Adrenal gland (tissue), 12 donors: Measurements from ENCODE around the gene ROR2. TPM values are rescaled to one million over a fixed set of nuclear protein-coding genes. Genes with fewer than 3 reads are reported as not detected.

ENCODE experiments used
- DNase-seq, 7 donors: peaks; one replicate each; pipeline ENCODE4 v3.0.0-alpha.2; 2019 to 2020
- H3K27ac ChIP-seq, 5 donors: fragments of 200-600 bp; sonication (generic) in 4 of 5; 1 replicate in 3 of 5; 2 replicates in 2 of 5; pipeline versions ENCODE4 v1.5.1 to v1.8.0; 2016 to 2020; ENCODE audit warnings: mild to moderate bottlenecking in 1 of 5
- H3K27me3 ChIP-seq: fragments of 200-600 bp; 2 replicates; pipeline ENCODE4 v1.8.0; 2021
- H3K36me3 ChIP-seq, 2 donors: fragments of 200-600 bp; replicated peaks in 1 of 2; 1 replicate in 1 of 2; 2 replicates in 1 of 2; pipeline versions ENCODE4 v1.5.1 to v1.8.0; 2018 to 2022
- H3K4me1 ChIP-seq, 2 donors: fragments of 200-600 bp; replicated peaks in 1 of 2; 1 replicate in 1 of 2; 2 replicates in 1 of 2; pipeline versions ENCODE4 v1.5.1 to v1.8.0; 2018 to 2021
- H3K4me3 ChIP-seq, 4 donors: fragments of 200-600 bp; sonication (generic) in 3 of 4; one replicate each; pipeline ENCODE4 v1.5.1; 2016 to 2018
- H3K9me3 ChIP-seq, 3 donors: fragments of 200-600 bp; sonication (generic) in 1 of 3; replicated peaks in 1 of 3; 1 replicate in 2 of 3; 2 replicates in 1 of 3; pipeline versions ENCODE4 v1.5.1 to v1.8.0; 2016 to 2021
- CTCF ChIP-seq, 6 experiments: fragments of 450-650 bp in 4 of 6; fragments of 200-600 bp in 2 of 6; sonication (generic) in 1 of 6; IDR thresholded peaks; 1 replicate in 5 of 6; 2 replicates in 1 of 6; pipeline versions ENCODE4 v1.5.1 to v1.8.0; 2016 to 2021; ENCODE audit warnings: antibody characterized with exemption in 6 of 6, mild to moderate bottlenecking in 2 of 6, moderate library complexity in 1 of 6
- POLR2A ChIP-seq, 2 donors: fragments of 450-650 bp; IDR thresholded peaks; one replicate each; pipeline ENCODE4 v1.6.1; 2017; ENCODE audit warnings: antibody characterized with exemption in 2 of 2, mild to moderate bottlenecking in 2 of 2, moderate library complexity in 1 of 2
- WGBS, 4 donors: extraction: QIAGEN DNeasy Blood & Tissue Kit in 2 of 4; methylation state at CpG; one replicate each; pipeline versions ENCODE4 v1.1.5 to v1.1.7; 2013 to 2017; 5-methylcytosine and 5-hydroxymethylcytosine counted together
- intact Hi-C, 2 donors: fragments of 100-400 bp; cut with DNase I; formaldehyde crosslinking; loops; one replicate each; pipeline versions ENCODE4 v1.14.1 to v1.15.0; 2022 to 2023
- polyA plus RNA-seq, 3 donors: library from polyadenylated mRNA; stranded (reverse); fragments of 200-250 nt in 2 of 3; fragments of 350-450 nt in 1 of 3; fragmentation: Illumina TruSeq in 1 of 3; extraction: RNeasy Lipid Tissue Mini Kit (QIAGEN cat#74804) in 1 of 3; gene quantifications; one replicate each; pipeline ENCODE4 v1.2.3, GENCODE V29; 2013 to 2014
- total RNA-seq, 9 donors: library from RNA; depleted of rRNA in 4 of 9; stranded (reverse); fragments of >200 nt in 4 of 9; fragments of 120-200 nt in 1 of 9; fragmentation: NEBNext Ultra II Directional in 1 of 9; extraction: Animal tissue kit (Norgen Biotek cat#: 25700) in 1 of 9; gene quantifications; one replicate each; pipeline versions ENCODE4 v1.1.0 to v1.2.4, GENCODE V29; 2013 to 2023
- donor health status: healthy with polysubstance abuse.
- donor health status: Bipolar disorder and iron deficiency.
- donor health status: DM: yes; HTN: yes; CAD: no.
- donor health status: DM: no; HTN: no; CAD: no.
- donor health status: DM: no; HTN: no; CAD: no.
- donor health status: DM: yes; HTN: yes; CAD: no.

Gene ROR2
- total and polyA plus RNA-seq, 12 donors = 3.9 to 23.9 (median 11.4) TPM

- Histone ChIP-seq H3K4me3 (no peak overlapping the region), H3K27me3 (no peaks in the 10 kb centered on the region), H3K9me3 (no peaks in the 10 kb centered on the region), H3K4me1 (no peaks in the 10 kb centered on the region), H3K36me3 (no peaks in the 10 kb centered on the region), H3K27ac (no peak overlapping the region)
- 10 to 40% (median 28%) methylated on average over 4 to 7 of the region's 7 CpGs for WGBS, 4 donors
- TF ChIP-seq POLR2A (IDR thresholded peaks at IDR 0.05) = no peak
- DNase-seq = peak in 5 of 7 donors; percentile 26 to 45 (median 33)
- intact Hi-C loops = no loop called here
Observed at GRCh38 chr9:91589101-91589553, 360.9 kb downstream of the ROR2 start.

GRCh38 chr9:91586282-91586681 is 363.7 kb downstream of the ROR2 start:
- H3K27ac ChIP-seq = no peak overlapping the region
- intact Hi-C loops = no loop called here
- TF ChIP-seq CTCF (IDR thresholded peaks at IDR 0.05) (no peak), POLR2A (IDR thresholded peaks at IDR 0.05) (no peak)
- 78 to 90% (median 84%) methylated on average over 6 to 8 of the region's 8 CpGs for WGBS, 4 donors
- no peaks in the 10 kb centered on the region for H3K4me1 ChIP-seq
- no peak for DNase-seq
- H3K27me3 ChIP-seq = no peaks in the 10 kb centered on the region
- H3K36me3 ChIP-seq = no peaks in the 10 kb centered on the region
- no peaks in the 10 kb centered on the region for H3K9me3 ChIP-seq
- no peak overlapping the region for H3K4me3 ChIP-seq

- 90 to 95% (median 93%) methylated on average over 8 to 9 of the region's 9 CpGs for WGBS, 4 donors
- Histone ChIP-seq H3K9me3 (no peaks in the 10 kb centered on the region), H3K36me3 (no peaks in the 10 kb centered on the region), H3K27me3 (no peaks in the 10 kb centered on the region), H3K4me3 (no peak overlapping the region), H3K27ac (no peak overlapping the region), H3K4me1 (no peaks in the 10 kb centered on the region)
- intact Hi-C loops = no loop called here
- TF ChIP-seq CTCF (IDR thresholded peaks at IDR 0.05) = no peak
- no peak for TF ChIP-seq POLR2A (IDR thresholded peaks at IDR 0.05)
- DNase-seq = no peak
Observed at GRCh38 chr9:91583966-91584365, 366.1 kb downstream of the ROR2 start.

- no peaks in the 10 kb centered on the region for H3K36me3 ChIP-seq
- H3K9me3 ChIP-seq = no peaks in the 10 kb centered on the region
- TF ChIP-seq CTCF (IDR thresholded peaks at IDR 0.05) (no peak), POLR2A (IDR thresholded peaks at IDR 0.05) (no peak)
- H3K27ac ChIP-seq = no peak overlapping the region
- H3K27me3 ChIP-seq = no peaks in the 10 kb centered on the region
- DNase-seq = no peak
- no peak overlapping the region for H3K4me3 ChIP-seq
- intact Hi-C loops = no loop called here
- H3K4me1 ChIP-seq = no peaks in the 10 kb centered on the region
Observed at GRCh38 chr9:91583161-91583875, 366.7 kb downstream of the ROR2 start.

- H3K9me3 ChIP-seq = no peaks in the 10 kb centered on the region
- 87 to 98% (median 91%) methylated on average over 4 of the region's 4 CpGs for WGBS, 4 donors
- no peak overlapping the region for H3K4me3 ChIP-seq
- no peak for DNase-seq
- H3K4me1 ChIP-seq = no peaks in the 10 kb centered on the region
- no peaks in the 10 kb centered on the region for H3K27me3 ChIP-seq
- intact Hi-C loops = no loop called here
- no peak overlapping the region for H3K27ac ChIP-seq
- no peak for TF ChIP-seq CTCF (IDR thresholded peaks at IDR 0.05)
- no peak for TF ChIP-seq POLR2A (IDR thresholded peaks at IDR 0.05)
- H3K36me3 ChIP-seq = no peaks in the 10 kb centered on the region
Observed at GRCh38 chr9:91582181-91582580, 367.8 kb downstream of the ROR2 start.
